H1 (cell line): ENCODE measurements around the gene NOL8. TPM values are rescaled to one million over a fixed set of nuclear protein-coding genes. Genes with fewer than 3 reads are reported as not detected.

Experiments used
- CTCF ChIA-PET: fragments of 300-600 bp; sonication (Branson Sonifier 250); formaldehyde crosslinking; loops from one replicate; lab custom pipeline; 2021; ENCODE audit not compliant: partially characterized antibody; lab: Charles Lee
- POLR2A ChIA-PET: fragments of 300-600 bp; sonication (Branson Sonifier 250); formaldehyde crosslinking; loops from one replicate; lab custom pipeline; 2021; ENCODE audit warnings: inconsistent platforms; ENCODE audit not compliant: partially characterized antibody; lab: Charles Lee
- DNase-seq, 2 experiments: peaks; one replicate each; pipeline versions ENCODE4 v3.0.0 to v3.0.0-alpha.2; 2010 to 2022; ENCODE audit warnings: low spot score in 2 of 2, low read depth in 1 of 2, mixed read lengths in 1 of 2
- FAIRE-seq: peaks from 2 replicates; lab custom pipeline; 2011; peaks lifted over from hg19 to GRCh38; lab: Jason Lieb, UNC
- H2AFZ ChIP-seq: 2 replicates; pipeline ENCODE4 v1.8.1; 2012; ENCODE audit warnings: low read length, inconsistent platforms
- H2AK5ac ChIP-seq: 2 replicates; pipeline ENCODE4 v1.6.1; 2013; ENCODE audit warnings: low read depth, low read length
- H2BK120ac ChIP-seq: replicated peaks from 2 replicates; pipeline ENCODE3; 2013; ENCODE audit warnings: low read depth, low read length, inconsistent platforms
- H2BK12ac ChIP-seq: 2 replicates; pipeline ENCODE4 v1.6.1; 2013; ENCODE audit warnings: low read depth, low read length
- H2BK15ac ChIP-seq: 2 replicates; pipeline ENCODE4 v1.6.1; 2013; ENCODE audit warnings: low read length
- H2BK20ac ChIP-seq: 2 replicates; pipeline ENCODE4 v1.6.1; 2013; ENCODE audit warnings: low read length
- H2BK5ac ChIP-seq: 2 replicates; pipeline ENCODE4 v1.6.1; 2013; ENCODE audit warnings: low read depth, low read length
- H3K14ac ChIP-seq: 2 replicates; pipeline ENCODE4 v1.6.1; 2013; ENCODE audit warnings: inconsistent platforms; ENCODE audit not compliant: insufficient read length
- H3K18ac ChIP-seq: 2 replicates; pipeline ENCODE4 v1.6.1; 2013; ENCODE audit warnings: low read length; ENCODE audit errors: extremely low read depth
- H3K23ac ChIP-seq: 2 replicates; pipeline ENCODE4 v1.6.1; 2013; ENCODE audit warnings: inconsistent platforms; ENCODE audit not compliant: insufficient read length
- H3K23me2 ChIP-seq: 2 replicates; pipeline ENCODE4 v1.6.1; 2013; ENCODE audit warnings: low read depth, low read length
- H3K27ac ChIP-seq: 2 replicates; pipeline ENCODE4 v1.6.1; 2011; ENCODE audit warnings: low read depth, low read length, inconsistent platforms
- H3K27me3 ChIP-seq, 4 experiments: replicated peaks in 1 of 4; 1 replicate in 1 of 4; 2 replicates in 3 of 4; pipeline versions ENCODE4 v1.6.1 to v1.8.1; 2011 to 2013; ENCODE audit warnings: low read length in 3 of 4, mild to moderate bottlenecking in 3 of 4, inconsistent platforms in 2 of 4, mixed read lengths in 2 of 4, moderate library complexity in 1 of 4; ENCODE audit not compliant: control insufficient read depth in 3 of 4, insufficient read depth in 3 of 4; ENCODE audit errors: extremely low read depth in 1 of 4
- H3K36me3 ChIP-seq, 4 experiments: 2 replicates each; pipeline versions ENCODE4 v1.6.1 to v1.8.1; 2011 to 2013; ENCODE audit warnings: mild to moderate bottlenecking in 4 of 4, low read length in 3 of 4, moderate library complexity in 2 of 4, control low read depth in 1 of 4, inconsistent platforms in 1 of 4; ENCODE audit not compliant: insufficient read depth in 4 of 4, control insufficient read depth in 2 of 4
- H3K4ac ChIP-seq: replicated peaks from 2 replicates; pipeline ENCODE3; 2013; ENCODE audit warnings: low read length, low read depth, mixed read lengths, inconsistent platforms; ENCODE audit not compliant: insufficient read length
- H3K4me1 ChIP-seq, 4 experiments: replicated peaks in 1 of 4; 1 replicate in 1 of 4; 2 replicates in 3 of 4; pipeline versions ENCODE4 v1.6.1 to v1.8.1; 2011 to 2013; ENCODE audit warnings: low read length in 3 of 4, inconsistent platforms in 2 of 4, mixed read lengths in 1 of 4; ENCODE audit not compliant: insufficient read depth in 4 of 4, control insufficient read depth in 3 of 4
- H3K4me2 ChIP-seq, 2 experiments: 2 replicates each; pipeline versions ENCODE4 v1.6.1 to v1.8.1; 2011 to 2013; ENCODE audit warnings: low read depth in 2 of 2, low read length in 2 of 2, control low read depth in 1 of 2, inconsistent platforms in 1 of 2, mild to moderate bottlenecking in 1 of 2; ENCODE audit not compliant: insufficient read depth in 1 of 2
- H3K4me3 ChIP-seq, 4 experiments: fragments of 200-600, 300-600 bp in 1 of 4; sonication (generic), shearing (Covaris generic), sonication (Bioruptor Twin) in 1 of 4; 2 replicates each; pipeline versions ENCODE4 v1.5.1 to v1.8.1; 2011 to 2016; ENCODE audit warnings: low read length in 4 of 4, low read depth in 3 of 4, control low read depth in 2 of 4, inconsistent platforms in 2 of 4, mild to moderate bottlenecking in 2 of 4, mixed read lengths in 1 of 4, moderate library complexity in 1 of 4; ENCODE audit not compliant: insufficient read depth in 2 of 4; ENCODE audit errors: extremely low read depth in 1 of 4
- H3K56ac ChIP-seq: replicated peaks from 2 replicates; pipeline ENCODE3; 2013; ENCODE audit warnings: low read depth, mild to moderate bottlenecking, mixed read lengths, low read length, inconsistent platforms; ENCODE audit not compliant: insufficient read length
- H3K79me1 ChIP-seq: 2 replicates; pipeline ENCODE4 v1.6.1; 2013; ENCODE audit warnings: low read depth, low read length, control low read depth
- H3K79me2 ChIP-seq, 2 experiments: 2 replicates each; pipeline versions ENCODE4 v1.6.1 to v1.8.1; 2012 to 2013; ENCODE audit warnings: low read length in 2 of 2, mild to moderate bottlenecking in 2 of 2, inconsistent platforms in 1 of 2; ENCODE audit not compliant: insufficient read depth in 2 of 2, control insufficient read depth in 1 of 2
- H3K9ac ChIP-seq, 4 experiments: replicated peaks in 1 of 4; 1 replicate in 1 of 4; 2 replicates in 3 of 4; pipeline versions ENCODE4 v1.6.1 to v1.8.1; 2011 to 2013; ENCODE audit warnings: low read depth in 3 of 4, low read length in 3 of 4, control low read depth in 2 of 4, mild to moderate bottlenecking in 2 of 4, moderate library complexity in 2 of 4, inconsistent platforms in 1 of 4; ENCODE audit errors: extremely low read depth in 1 of 4
- H3K9me3 ChIP-seq, 2 experiments: 2 replicates each; pipeline versions ENCODE4 v1.6.1 to v1.8.1; 2012 to 2013; ENCODE audit warnings: mild to moderate bottlenecking in 2 of 2, moderate library complexity in 2 of 2, control low read depth in 1 of 2, inconsistent platforms in 1 of 2, low read depth in 1 of 2, low read length in 1 of 2, mixed read lengths in 1 of 2; ENCODE audit not compliant: insufficient read depth in 2 of 2
- H4K20me1 ChIP-seq, 2 experiments: replicated peaks in 1 of 2; 2 replicates each; pipeline versions ENCODE3 to v1.8.1; 2011 to 2013; ENCODE audit warnings: inconsistent platforms in 2 of 2, low read length in 2 of 2, mild to moderate bottlenecking in 1 of 2; ENCODE audit not compliant: insufficient read depth in 2 of 2, control insufficient read depth in 1 of 2
- H4K5ac ChIP-seq: 2 replicates; pipeline ENCODE4 v1.6.1; 2013; ENCODE audit warnings: low read length, low read depth, mixed read lengths, inconsistent platforms; ENCODE audit not compliant: insufficient read length
- H4K8ac ChIP-seq: 2 replicates; pipeline ENCODE4 v1.8.0; 2013; ENCODE audit warnings: mild to moderate bottlenecking, moderate library complexity, low read length, inconsistent platforms; ENCODE audit not compliant: insufficient read depth; ENCODE audit errors: extremely low read depth
- H4K91ac ChIP-seq: replicated peaks from 2 replicates; pipeline ENCODE3; 2013; ENCODE audit warnings: low read length, mixed read lengths, inconsistent platforms; ENCODE audit not compliant: insufficient read length
- ATF3 ChIP-seq: IDR thresholded peaks from 2 replicates; pipeline ENCODE4 v1.6.1; 2011; ENCODE audit warnings: low read depth, mild to moderate bottlenecking, low read length; ENCODE audit not compliant: insufficient read depth
- CEBPB ChIP-seq: IDR thresholded peaks from 2 replicates; pipeline ENCODE4 v1.6.1; 2012; ENCODE audit warnings: low read depth, low read length
- CTCF ChIP-seq, 3 experiments: IDR thresholded peaks; 1 replicate in 2 of 3; 2 replicates in 1 of 3; pipeline versions ENCODE4 v1.5.1 to v1.6.1; 2011; ENCODE audit warnings: low read length in 3 of 3, mild to moderate bottlenecking in 3 of 3, inconsistent platforms in 2 of 3, low read depth in 1 of 3, moderate library complexity in 1 of 3; ENCODE audit not compliant: insufficient read depth in 1 of 3; ENCODE audit errors: control extremely low read depth in 1 of 3
- GABPA ChIP-seq: IDR thresholded peaks from 2 replicates; pipeline ENCODE4 v1.6.1; 2011; ENCODE audit warnings: mild to moderate bottlenecking, low read length, moderate library complexity, borderline replicate concordance; ENCODE audit not compliant: insufficient read depth
- KDM4A ChIP-seq: IDR thresholded peaks from one replicate; pipeline ENCODE4 v1.7.1; 2012; ENCODE audit warnings: low read depth, mild to moderate bottlenecking, moderate library complexity, low read length, inconsistent platforms; ENCODE audit not compliant: severe bottlenecking
- KDM5A ChIP-seq: fragments of 200-600 bp; IDR thresholded peaks from 2 replicates; pipeline ENCODE4 v1.7.1; 2012; ENCODE audit warnings: mild to moderate bottlenecking, low read length, inconsistent platforms, mixed read lengths
- POLR2AphosphoS5 ChIP-seq: IDR thresholded peaks from 2 replicates; pipeline ENCODE4 v1.6.1; 2011; ENCODE audit warnings: low read depth, low read length
- RFX5 ChIP-seq: IDR thresholded peaks from 2 replicates; pipeline ENCODE4 v1.6.1; 2011; ENCODE audit warnings: low read depth, low read length, improper control_type of control experiment, borderline replicate concordance
- TAF1 ChIP-seq: IDR thresholded peaks from 2 replicates; pipeline ENCODE4 v1.6.1; 2011; ENCODE audit warnings: mild to moderate bottlenecking, low read depth, low read length
- WGBS, 2 experiments: shearing (Covaris generic) in 1 of 2; methylation state at CpG; one replicate each; pipeline versions ENCODE4 v1.1.6 to v1.1.7; 2013 to 2015; ENCODE audit warnings: low lambda C conversion rate in 2 of 2, mixed read lengths in 2 of 2, inconsistent platforms in 1 of 2, low coverage in 1 of 2, missing lambda C conversion rate in 1 of 2; ENCODE audit not compliant: insufficient replicate concordance in 2 of 2, insufficient coverage in 1 of 2, insufficient read length in 1 of 2; ENCODE audit errors: extremely low coverage in 1 of 2, missing lambda C conversion rate in 1 of 2; 5-methylcytosine and 5-hydroxymethylcytosine counted together
- polyA plus RNA-seq, 7 experiments: library from polyadenylated mRNA; depleted of rRNA in 3 of 7; stranded (reverse) in 5 of 7; unstranded in 2 of 7; fragments of >200 nt in 5 of 7; fragments of 200-250 nt in 2 of 7; gene quantifications; 1 replicate in 5 of 7; 2 replicates in 1 of 7; 4 replicates in 1 of 7; pipeline versions ENCODE4 v1.2.1 to v1.2.3, GENCODE V29; 2011 to 2013; ENCODE audit warnings: missing spikeins in 2 of 7, mixed read lengths in 2 of 7
- total RNA-seq: library from RNA; stranded (reverse); fragmentation: NEBNext Ultra II Directional; extraction: Animal tissue kit (Norgen Biotek cat#: 25700); gene quantifications from 2 replicates; pipeline ENCODE4 v1.2.1, GENCODE V29; 2021

Gene NOL8
- total and polyA plus RNA-seq, 2 of the 8 experiments (the other 6 are each of a cell fraction or from before 2014, with no cell fraction given), result 6.2 to 30.4 TPM

- ChIA-PET CTCF (interaction anchor here (0.6 to 0.8 kb wide), 2 partner anchors 9 to 151 kb away, joined by 3 read pairs; no protein-coding TSS in a partner anchor), POLR2A (interaction anchor here (1.1 to 6.3 kb wide), 17 partner anchors 8 to 156 kb away, joined by 3 to 87 read pairs (median 5); partner anchors contain the start of genes CENPP and NOL8)
- no peak overlapping the region for H3K14ac ChIP-seq
- H2BK15ac ChIP-seq, result no peak overlapping the region
- H4K91ac ChIP-seq, result no peak overlapping the region
- no peak overlapping the region for H3K18ac ChIP-seq
- peaks cover 3% of the 10 kb centered on the region for H3K79me1 ChIP-seq
- H2BK5ac ChIP-seq, result no peak overlapping the region
- no peak overlapping the region for H3K9ac ChIP-seq
- H2BK120ac ChIP-seq, result no peak overlapping the region
- H3K36me3 ChIP-seq, result peaks cover 2 to 48% (median 20%) of the 10 kb centered on the region in 4 experiments; a peak in 6 of 8 replicates
- H3K23me2 ChIP-seq, result peaks cover 5% of the 10 kb centered on the region
- no peak overlapping the region for H2AK5ac ChIP-seq
- H3K9me3 ChIP-seq, result no peaks in the 10 kb centered on the region
- DNase-seq (no peak), FAIRE-seq (no peak)
- H3K4me1 ChIP-seq, result peaks cover 0 to 3% (median 2%) of the 10 kb centered on the region in 4 experiments; a peak in 3 of 7 replicates
- no peak overlapping the region for H2BK20ac ChIP-seq
- H4K5ac ChIP-seq, result no peak overlapping the region
- H3K23ac ChIP-seq, result no peak overlapping the region
- H3K27ac ChIP-seq, result no peak overlapping the region
- H4K20me1 ChIP-seq, result peaks cover 0 to 2% of the 10 kb centered on the region in 2 experiments
- H3K4me3 ChIP-seq, result peak overlapping the region in 1 of 4 experiments; percentile 91; a peak in 1 of 8 replicates
- H2AFZ ChIP-seq, result no peak overlapping the region
- no peak overlapping the region for H4K8ac ChIP-seq
- H3K4ac ChIP-seq, result no peak overlapping the region
- H3K27me3 ChIP-seq, result no peaks in the 10 kb centered on the region
- peaks cover 21 to 73% of the 10 kb centered on the region in 2 experiments for H3K79me2 ChIP-seq
- 90% methylated on average over 1 of the region's 1 CpG; no CpG with 5 or more reads in 1 of the 2 experiments for WGBS, 2 experiments
- no peak overlapping the region for H2BK12ac ChIP-seq
- H3K56ac ChIP-seq, result no peak overlapping the region
- H3K4me2 ChIP-seq, result no peak overlapping the region; a peak in 1 of 4 replicates
- no peak for TF ChIP-seq GABPA
- no peak for TF ChIP-seq POLR2AphosphoS5
- no peak for TF ChIP-seq KDM5A
- TF ChIP-seq CTCF (IDR thresholded peaks at IDR 0.05; ENCODE audit: control extremely low read depth in 1 of 3, insufficient read depth in 1 of 3, low read depth in 1 of 3, low read length in 3 of 3), result no peak
- TF ChIP-seq CEBPB, result no peak
- TF ChIP-seq TAF1, result no peak
- TF ChIP-seq KDM4A, result no peak
- no peak for TF ChIP-seq ATF3
- no peak for TF ChIP-seq RFX5
Observed at GRCh38 chr9:92290785-92291429, 34.2 kb downstream of the NOL8 start.
